ENCODE results near the gene RIPPLY1. TPM values are rescaled to one million over a fixed set of nuclear protein-coding genes. Genes with fewer than 3 reads are reported as not detected.

Gene RIPPLY1
- total RNA-seq, 1 experiment from 2014 or later = not detected

GRCh38 chrX:106939566-106939965 is 36.4 kb upstream of the RIPPLY1 start:
- Histone ChIP-seq H3K27me3 (ENCODE audit: insufficient read depth, low read depth) (no peaks in the 10 kb centered on the region), H3K4me3 (no peak overlapping the region), H3K4me1 (replicated peaks; ENCODE audit: insufficient read depth) (no peaks in the 10 kb centered on the region), H3K27ac (no peak overlapping the region), H3K9me2 (ENCODE audit: insufficient read depth) (no peaks in the 10 kb centered on the region), H3K36me3 (ENCODE audit: low read depth) (no peaks in the 10 kb centered on the region), H4K20me1 (ENCODE audit: insufficient read depth) (no peaks in the 10 kb centered on the region), H2AFZ (no peak overlapping the region), H3K4me2 (no peak overlapping the region), H3F3A (ENCODE audit: insufficient read depth, low read depth) (no peaks in the 10 kb centered on the region), H3K79me2 (ENCODE audit: low read depth) (no peaks in the 10 kb centered on the region), H3K9me3 (ENCODE audit: insufficient read depth, low read depth) (no peaks in the 10 kb centered on the region)
- no TSS peak for BruUV-seq (replicated peaks)
- intact Hi-C loops (cut with micrococcal nuclease; ENCODE audit: unreplicated experiment) = no loop called here
- POLR2A ChIA-PET (ENCODE audit: unreplicated experiment) = no interaction called here
- TF ChIP-seq EZH2 (IDR thresholded peaks at IDR 0.05; ENCODE audit: low read depth) = no peak
- TF ChIP-seq, protein P1, sequence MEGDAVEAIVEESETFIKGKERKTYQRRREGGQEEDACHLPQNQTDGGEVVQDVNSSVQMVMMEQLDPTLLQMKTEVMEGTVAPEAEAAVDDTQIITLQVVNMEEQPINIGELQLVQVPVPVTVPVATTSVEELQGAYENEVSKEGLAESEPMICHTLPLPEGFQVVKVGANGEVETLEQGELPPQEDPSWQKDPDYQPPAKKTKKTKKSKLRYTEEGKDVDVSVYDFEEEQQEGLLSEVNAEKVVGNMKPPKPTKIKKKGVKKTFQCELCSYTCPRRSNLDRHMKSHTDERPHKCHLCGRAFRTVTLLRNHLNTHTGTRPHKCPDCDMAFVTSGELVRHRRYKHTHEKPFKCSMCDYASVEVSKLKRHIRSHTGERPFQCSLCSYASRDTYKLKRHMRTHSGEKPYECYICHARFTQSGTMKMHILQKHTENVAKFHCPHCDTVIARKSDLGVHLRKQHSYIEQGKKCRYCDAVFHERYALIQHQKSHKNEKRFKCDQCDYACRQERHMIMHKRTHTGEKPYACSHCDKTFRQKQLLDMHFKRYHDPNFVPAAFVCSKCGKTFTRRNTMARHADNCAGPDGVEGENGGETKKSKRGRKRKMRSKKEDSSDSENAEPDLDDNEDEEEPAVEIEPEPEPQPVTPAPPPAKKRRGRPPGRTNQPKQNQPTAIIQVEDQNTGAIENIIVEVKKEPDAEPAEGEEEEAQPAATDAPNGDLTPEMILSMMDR (conservative IDR thresholded peaks at IDR 0.05) = no peak
- DNase-seq = no peak
- CTCF ChIA-PET = no interaction called here

DNA sequence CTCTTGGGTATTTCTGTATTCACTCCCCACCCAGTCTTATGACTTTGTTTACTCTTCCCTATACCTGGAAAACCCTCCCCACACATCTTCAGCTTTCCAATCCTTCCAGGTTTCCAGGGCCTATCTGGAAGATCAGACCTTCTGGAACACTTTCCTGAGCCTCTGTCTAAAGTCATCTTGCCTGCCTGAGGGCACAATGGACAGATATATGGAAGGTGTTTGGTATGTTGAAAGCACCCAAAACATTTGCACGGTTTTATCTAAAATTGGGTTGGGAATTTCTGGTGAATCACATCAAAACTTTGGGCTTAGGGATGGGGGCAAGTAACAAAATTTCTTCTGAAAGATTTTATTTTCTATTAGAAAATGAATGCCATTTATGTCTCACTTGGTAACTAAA is 33.1 kb upstream of the RIPPLY1 start:
- Histone ChIP-seq H2AFZ (no peak overlapping the region), H3K36me3 (ENCODE audit: low read depth) (no peaks in the 10 kb centered on the region), H3K4me1 (replicated peaks; ENCODE audit: insufficient read depth) (peaks cover 28% of the 10 kb centered on the region), H3K4me3 (no peak overlapping the region), H3K9me3 (ENCODE audit: insufficient read depth, low read depth) (no peaks in the 10 kb centered on the region), H3F3A (ENCODE audit: insufficient read depth, low read depth) (peaks cover 12% of the 10 kb centered on the region; the same call in 1 of the 2 replicates), H3K4me2 (no peak overlapping the region), H4K20me1 (ENCODE audit: insufficient read depth) (no peaks in the 10 kb centered on the region), H3K27ac (no peak overlapping the region), H3K79me2 (ENCODE audit: low read depth) (no peaks in the 10 kb centered on the region), H3K9me2 (ENCODE audit: insufficient read depth) (no peaks in the 10 kb centered on the region), H3K27me3 (ENCODE audit: insufficient read depth, low read depth) (no peaks in the 10 kb centered on the region)
- intact Hi-C loops (cut with micrococcal nuclease; ENCODE audit: unreplicated experiment) = no loop called here
- BruUV-seq (replicated peaks) = no TSS peak
- no peak for TF ChIP-seq EZH2 (IDR thresholded peaks at IDR 0.05; ENCODE audit: low read depth)
- TF ChIP-seq, protein P1 (conservative IDR thresholded peaks at IDR 0.05) = no peak
- no peak for DNase-seq
- CTCF ChIA-PET = no interaction called here
- POLR2A ChIA-PET (ENCODE audit: unreplicated experiment) = no interaction called here

DNA sequence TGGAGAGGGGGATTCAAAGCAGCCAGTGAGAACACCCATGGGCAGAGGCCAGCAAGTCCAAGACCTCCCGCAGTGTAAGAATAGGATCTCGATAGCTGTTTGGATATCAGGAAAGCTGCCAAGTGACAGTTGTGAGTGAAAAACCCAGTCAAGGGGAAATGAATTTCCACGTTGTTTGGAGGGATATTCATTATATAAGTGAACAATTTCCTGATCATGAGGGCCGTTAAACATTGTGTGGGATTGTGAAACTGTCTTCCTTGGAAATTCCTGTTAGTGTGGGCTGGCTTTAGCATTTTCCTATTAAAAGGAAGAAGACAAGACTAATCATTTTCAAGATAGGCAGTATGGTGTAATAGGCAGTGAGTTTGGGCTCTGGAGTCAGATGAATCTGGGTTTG is 32.0 kb upstream of the RIPPLY1 start:
- Histone ChIP-seq H2AFZ (no peak overlapping the region), H3K27ac (no peak overlapping the region), H3K27me3 (ENCODE audit: insufficient read depth, low read depth) (no peaks in the 10 kb centered on the region), H3K36me3 (ENCODE audit: low read depth) (no peaks in the 10 kb centered on the region), H4K20me1 (ENCODE audit: insufficient read depth) (no peaks in the 10 kb centered on the region), H3K4me3 (no peak overlapping the region), H3K4me2 (no peak overlapping the region), H3F3A (ENCODE audit: insufficient read depth, low read depth) (peaks cover 12% of the 10 kb centered on the region; the same call in 1 of the 2 replicates), H3K79me2 (ENCODE audit: low read depth) (no peaks in the 10 kb centered on the region), H3K9me3 (ENCODE audit: insufficient read depth, low read depth) (no peaks in the 10 kb centered on the region), H3K9me2 (ENCODE audit: insufficient read depth) (no peaks in the 10 kb centered on the region), H3K4me1 (replicated peaks; ENCODE audit: insufficient read depth) (peaks cover 29% of the 10 kb centered on the region)
- TF ChIP-seq EZH2 (IDR thresholded peaks at IDR 0.05; ENCODE audit: low read depth) = no peak
- TF ChIP-seq, protein P1 (conservative IDR thresholded peaks at IDR 0.05) = no peak
- BruUV-seq (replicated peaks) = no TSS peak
- no peak for DNase-seq
- intact Hi-C loops (cut with micrococcal nuclease; ENCODE audit: unreplicated experiment) = no loop called here
- ChIA-PET POLR2A (ENCODE audit: unreplicated experiment) (no interaction called here), CTCF (no interaction called here)

Data from PC-9 (cell line).